ENCODE results near the gene SLU7. TPM values are rescaled to one million over a fixed set of nuclear protein-coding genes. Genes with fewer than 3 reads are reported as not detected.

The SLU7 gene
- total RNA-seq, 1 donor from 2014 or later = 10.2 TPM

GRCh38 chr5:160357861-160358411 lies 60.9 kb downstream of the SLU7 start:
- DNase-seq (ENCODE audit: low spot score in 2 of 2) = peak in 1 of 2 donors; percentile 76
- H3K27ac ChIP-seq = peak overlapping the region; percentile 89 to 93
- no peaks in the 10 kb centered on the region for H3K36me3 ChIP-seq
- no peak for TF ChIP-seq CTCF (IDR thresholded peaks at IDR 0.05)
- H3K4me3 ChIP-seq = peak overlapping the region; percentile 11 to 46
- H3K9me3 ChIP-seq = no peaks in the 10 kb centered on the region
- intact Hi-C loops (cut with DNase I) = no loop called here
- H3K27me3 ChIP-seq = no peaks in the 10 kb centered on the region
- peaks cover 24 to 37% of the 10 kb centered on the region in 2 donors for H3K4me1 ChIP-seq

GRCh38 chr5:160357394-160357793 lies 61.5 kb downstream of the SLU7 start:
- Histone ChIP-seq H3K27me3 (no peaks in the 10 kb centered on the region), H3K4me3 (peak overlapping the region in 1 of 2 donors; percentile 46), H3K36me3 (no peaks in the 10 kb centered on the region), H3K4me1 (peaks cover 24 to 35% of the 10 kb centered on the region in 2 donors), H3K9me3 (no peaks in the 10 kb centered on the region), H3K27ac (peak overlapping the region; percentile 89 to 93)
- intact Hi-C loops (cut with DNase I) = no loop called here
- DNase-seq (ENCODE audit: low spot score in 2 of 2) = no peak
- no peak for TF ChIP-seq CTCF (IDR thresholded peaks at IDR 0.05)

GRCh38 chr5:160356550-160357347 lies 62.1 kb downstream of the SLU7 start:
- Histone ChIP-seq H3K9me3 (no peaks in the 10 kb centered on the region), H3K27ac (peak overlapping the region; percentile 89 to 93), H3K4me3 (no peak overlapping the region), H3K4me1 (peaks cover 24 to 35% of the 10 kb centered on the region in 2 donors), H3K36me3 (no peaks in the 10 kb centered on the region), H3K27me3 (no peaks in the 10 kb centered on the region)
- peak in 1 of 2 donors; percentile 54 for DNase-seq (ENCODE audit: low spot score in 2 of 2)
- TF ChIP-seq CTCF (IDR thresholded peaks at IDR 0.05) = no peak
- intact Hi-C loops (cut with DNase I) = no loop called here

- no peak for TF ChIP-seq CTCF (IDR thresholded peaks at IDR 0.05)
- H3K4me1 ChIP-seq = peaks cover 22 to 29% of the 10 kb centered on the region in 2 donors
- H3K27me3 ChIP-seq = no peaks in the 10 kb centered on the region
- H3K36me3 ChIP-seq = no peaks in the 10 kb centered on the region
- no peak for DNase-seq (ENCODE audit: low spot score in 2 of 2)
- intact Hi-C loops (cut with DNase I) = no loop called here
- no peaks in the 10 kb centered on the region for H3K9me3 ChIP-seq
- no peak overlapping the region for H3K4me3 ChIP-seq
- H3K27ac ChIP-seq = no peak overlapping the region
Measured at GRCh38 chr5:160354666-160355065, 64.2 kb downstream of the SLU7 start.

- Histone ChIP-seq H3K36me3 (peaks cover 2 to 6% of the 10 kb centered on the region in 2 donors), H3K4me1 (peaks cover 11 to 17% of the 10 kb centered on the region in 2 donors), H3K9me3 (no peaks in the 10 kb centered on the region), H3K4me3 (peak overlapping the region in 1 of 2 donors; percentile 3), H3K27ac (peak overlapping the region; percentile 70 to 79), H3K27me3 (no peaks in the 10 kb centered on the region)
- TF ChIP-seq CTCF (IDR thresholded peaks at IDR 0.05) = no peak
- intact Hi-C loops (cut with DNase I) = no loop called here
- DNase-seq (ENCODE audit: low spot score in 2 of 2) = peak; percentile 51 to 89
Measured at GRCh38 chr5:160353379-160353778, 65.5 kb downstream of the SLU7 start.
